ENCODE measurements around the gene TESPA1. TPM values are rescaled to one million over a fixed set of nuclear protein-coding genes. Genes with fewer than 3 reads are reported as not detected.

TESPA1 gene
- total and polyA plus RNA-seq, 2 of the 8 experiments (the other 6 are each of a cell fraction or from before 2014, with no cell fraction given): not detected

GRCh38 chr12:54948171-54948570 is 36.4 kb downstream of the TESPA1 start:
- no peak overlapping the region for H4K8ac ChIP-seq (ENCODE audit: extremely low read depth, insufficient read depth, low read length)
- H4K91ac ChIP-seq (replicated peaks; ENCODE audit: insufficient read length, low read length): no peak overlapping the region
- H2BK120ac ChIP-seq (replicated peaks; ENCODE audit: low read depth, low read length): no peak overlapping the region
- no peak overlapping the region for H3K4me2 ChIP-seq (ENCODE audit: insufficient read depth in 1 of 2, low read depth in 2 of 2, low read length in 2 of 2)
- H3K4ac ChIP-seq (replicated peaks; ENCODE audit: insufficient read length, low read depth, low read length): no peak overlapping the region
- no peak overlapping the region for H3K23ac ChIP-seq (ENCODE audit: insufficient read length)
- no peak overlapping the region for H3K56ac ChIP-seq (replicated peaks; ENCODE audit: insufficient read length, low read depth, low read length)
- H3K36me3 ChIP-seq (ENCODE audit: control insufficient read depth in 2 of 4, insufficient read depth in 4 of 4, low read length in 3 of 4): no peaks in the 10 kb centered on the region
- no peaks in the 10 kb centered on the region for H3K9me3 ChIP-seq (ENCODE audit: insufficient read depth in 2 of 2, low read depth in 1 of 2, low read length in 1 of 2)
- no peaks in the 10 kb centered on the region; a peak in 1 of 7 replicates for H3K4me1 ChIP-seq (replicated peaks in 1 of 4; ENCODE audit: control insufficient read depth in 3 of 4, insufficient read depth in 4 of 4, low read length in 3 of 4)
- POLR2A ChIA-PET (ENCODE audit: partially characterized antibody): no interaction called here
- CTCF ChIA-PET (ENCODE audit: partially characterized antibody): interaction anchor here (0.9 to 1.3 kb wide), 4 partner anchors 9 to 198 kb away, joined by 3 to 7 read pairs (median 6); no protein-coding TSS in a partner anchor
- no peaks in the 10 kb centered on the region for H3K27me3 ChIP-seq (replicated peaks in 1 of 4; ENCODE audit: control insufficient read depth in 3 of 4, extremely low read depth in 1 of 4, insufficient read depth in 3 of 4, low read length in 3 of 4)
- FAIRE-seq (no peak), DNase-seq (ENCODE audit: low read depth in 1 of 2, low spot score in 2 of 2) (no peak)
- no peak overlapping the region for H2BK15ac ChIP-seq (ENCODE audit: low read length)
- H4K5ac ChIP-seq (ENCODE audit: insufficient read length, low read depth, low read length): no peak overlapping the region
- H2AK5ac ChIP-seq (ENCODE audit: low read depth, low read length): no peak overlapping the region
- H3K23me2 ChIP-seq (ENCODE audit: low read depth, low read length): no peaks in the 10 kb centered on the region; the same call in 1 of the 2 replicates
- H2BK12ac ChIP-seq (ENCODE audit: low read depth, low read length): no peak overlapping the region
- no peak overlapping the region for H3K27ac ChIP-seq (ENCODE audit: low read depth, low read length)
- H3K14ac ChIP-seq (ENCODE audit: insufficient read length): no peak overlapping the region
- H3K79me2 ChIP-seq (ENCODE audit: control insufficient read depth in 1 of 2, insufficient read depth in 2 of 2, low read length in 2 of 2): no peaks in the 10 kb centered on the region
- H3K9ac ChIP-seq (replicated peaks in 1 of 4; ENCODE audit: extremely low read depth in 1 of 4, low read depth in 3 of 4, low read length in 3 of 4): no peak overlapping the region
- no peak overlapping the region for H2BK20ac ChIP-seq (ENCODE audit: low read length)
- H3K18ac ChIP-seq (ENCODE audit: extremely low read depth, low read length): no peak overlapping the region
- no peak overlapping the region for H2BK5ac ChIP-seq (ENCODE audit: low read depth, low read length)
- H3K4me3 ChIP-seq (ENCODE audit: extremely low read depth in 1 of 4, insufficient read depth in 2 of 4, low read depth in 3 of 4, low read length in 4 of 4): no peak overlapping the region
- no peaks in the 10 kb centered on the region for H4K20me1 ChIP-seq (replicated peaks in 1 of 2; ENCODE audit: control insufficient read depth in 1 of 2, insufficient read depth in 2 of 2, low read length in 2 of 2)
- H2AFZ ChIP-seq (ENCODE audit: low read length): no peak overlapping the region
- no peaks in the 10 kb centered on the region for H3K79me1 ChIP-seq (ENCODE audit: low read depth, low read length)
- WGBS, 2 experiments (ENCODE audit: extremely low coverage in 1 of 2, insufficient coverage in 1 of 2, insufficient read length in 1 of 2, insufficient replicate concordance in 2 of 2, low coverage in 1 of 2, low lambda C conversion rate in 2 of 2, missing lambda C conversion rate in 1 of 2): 78% methylated on average over 1 of the region's 1 CpG; no CpG with 5 or more reads in 1 of the 2 experiments
- TF ChIP-seq MAFK (IDR thresholded peaks at IDR 0.05; ENCODE audit: low read depth, low read length) (no peak), CBX8 (IDR thresholded peaks at IDR 0.05; ENCODE audit: borderline replicate concordance, low read depth, low read length) (no peak), TBP (IDR thresholded peaks at IDR 0.05; ENCODE audit: low read depth, low read length) (no peak), HDAC2 (IDR thresholded peaks at IDR 0.05; ENCODE audit: borderline replicate concordance in 1 of 2, low read depth in 2 of 2, low read length in 2 of 2) (no peak), EZH2 (IDR thresholded peaks at IDR 0.05; ENCODE audit: low read depth, low read length, severe bottlenecking) (no peak), KDM1A (IDR thresholded peaks at IDR 0.05; ENCODE audit: borderline replicate concordance, low read length) (no peak), RBBP5 (IDR thresholded peaks at IDR 0.05; ENCODE audit: borderline replicate concordance, low read depth, low read length) (no peak), NANOG (IDR thresholded peaks at IDR 0.05; ENCODE audit: insufficient read depth, low read depth, low read length, poor library complexity, severe bottlenecking) (no peak), NRF1 (IDR thresholded peaks at IDR 0.05; ENCODE audit: low read depth, low read length) (no peak), CHD1 (IDR thresholded peaks at IDR 0.05; ENCODE audit: low read depth, low read length) (no peak), TEAD4 (IDR thresholded peaks at IDR 0.05; ENCODE audit: low read depth, low read length) (no peak), ATF3 (IDR thresholded peaks at IDR 0.05; ENCODE audit: insufficient read depth, low read depth, low read length) (no peak), SAP30 (IDR thresholded peaks at IDR 0.05; ENCODE audit: insufficient read depth, insufficient replicate concordance, low read length) (no peak)
